AG09319 (cell line): ENCODE results near the gene SCAI.

Source experiments
- DNase-seq: peaks from one replicate; pipeline ENCODE4 v3.0.0-alpha.2; 2010; ENCODE audit warnings: low read depth; ENCODE audit errors: extremely low read depth
- CTCF ChIP-seq: IDR thresholded peaks from 2 replicates; pipeline ENCODE4 v1.5.1; 2011; ENCODE audit warnings: low read depth, mild to moderate bottlenecking, inconsistent platforms, low read length, moderate library complexity

SCAI gene

GRCh38 chr9:125146247-125146646, 2.9 kb upstream of the SCAI start:
- peak; percentile 71 for DNase-seq
- no peak for TF ChIP-seq CTCF

GRCh38 chr9:125145425-125145824, 2.1 kb upstream of the SCAI start:
- DNase-seq = no peak
- TF ChIP-seq CTCF = no peak

GRCh38 chr9:125142560-125143376, 560 bp downstream of the SCAI start:
- no peak for TF ChIP-seq CTCF
- no peak for DNase-seq

- no peak for DNase-seq
- no peak for TF ChIP-seq CTCF
These were observed 1.6 kb downstream of the SCAI start for GRCh38 chr9:125141751-125142150.

- DNase-seq = no peak
- no peak for TF ChIP-seq CTCF
These were observed 2.1 kb downstream of the SCAI start for GRCh38 chr9:125141251-125141650.

- TF ChIP-seq CTCF = no peak
- DNase-seq = no peak
These were observed 2.8 kb downstream of the SCAI start for GRCh38 chr9:125140576-125140975.

- peak; percentile 32 for DNase-seq
- no peak for TF ChIP-seq CTCF
These were observed 6.1 kb downstream of the SCAI start for GRCh38 chr9:125137200-125137599.
